SK-N-SH treated with all-trans-retinoic acid at 6 μM for 48 hours (cell line): ENCODE measurements around the gene SVOP.

ENCODE experiments used
- SNAI2 ChIP-seq: fragments of 250-450 bp; sonication (Bioruptor Pico); IDR thresholded peaks from 2 replicates; pipeline ENCODE4 v1.5.0; 2020; ENCODE audit warnings: mild to moderate bottlenecking, moderate library complexity
- ZFP30 ChIP-seq: fragments of 450-650 bp; formaldehyde crosslinking; IDR thresholded peaks from 2 replicates; pipeline ENCODE4 v1.5.0; 2022; ENCODE audit warnings: mild to moderate bottlenecking, moderate library complexity

DNA sequence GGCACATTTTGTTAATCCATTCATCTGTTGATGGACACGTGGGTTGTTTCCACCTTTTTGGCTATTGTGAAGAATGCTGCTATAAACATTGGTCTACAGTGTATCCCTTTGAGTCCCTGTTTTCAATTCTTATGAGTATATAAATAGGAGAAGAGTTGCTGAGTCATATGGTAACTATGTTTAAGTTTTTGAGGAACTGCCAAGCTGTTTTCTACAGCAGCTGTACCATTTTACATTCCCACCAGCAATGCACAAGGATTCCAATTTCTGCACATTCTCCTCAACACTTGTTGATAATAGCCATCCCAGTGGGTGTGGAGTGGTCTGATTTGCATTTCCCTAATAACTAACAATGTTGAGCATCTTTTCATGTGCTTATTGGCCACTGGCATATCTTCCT is 6.9 kb upstream of the SVOP start:
- no peak for TF ChIP-seq ZFP30
- no peak for TF ChIP-seq SNAI2 (CRISPR knock-in tag)
